K562 (cell line): ENCODE measurements around the gene ST3GAL3. TPM values are rescaled to one million over a fixed set of nuclear protein-coding genes. Genes with fewer than 3 reads are reported as not detected.

Experiments used
- ATAC-seq: fragments of 200-7000 bp; cut with Tn5 transposase; 3 replicates; pipeline ENCODE4 v1.9.1; 2020; ENCODE audit warnings: moderate library complexity
- BruUV-seq: library from RNA; stranded (reverse); fragments of 400-500 nt; replicated peaks from 2 replicates; lab custom pipeline; 2021; lab: Mats Ljungman, UMichigan
- CTCF ChIA-PET: fragments of 300-600 bp; formaldehyde crosslinking; extraction: SDS; loops from one replicate; lab custom pipeline; 2021; ENCODE audit warnings: low intra/inter-chr PET ratio; lab: Yijun Ruan, JAX
- POLR2A ChIA-PET: fragments of 300-600, 350-650 bp; sonication (Branson Sonifier 250); formaldehyde crosslinking; extraction: SDS; loops from one replicate; lab custom pipeline; 2021; ENCODE audit warnings: antibody characterized with exemption, inconsistent platforms; lab: Yijun Ruan, JAX
- DNase-seq, 4 experiments: peaks; one replicate each; pipeline versions ENCODE4 v3.0.0 to v3.0.0-alpha.2; 2011 to 2018; ENCODE audit warnings: low spot score in 3 of 4, mixed read lengths in 3 of 4; ENCODE audit errors: extremely low read depth in 1 of 4
- FAIRE-seq: peaks from 2 replicates; lab custom pipeline; 2011; peaks lifted over from hg19 to GRCh38; lab: Jason Lieb, UNC
- H2AFZ ChIP-seq: 2 replicates; pipeline ENCODE4 v1.6.0; 2011; ENCODE audit warnings: low read depth, low read length, control low read depth, inconsistent platforms
- H3K27ac ChIP-seq: fragments of 200-600 bp; 3 replicates; pipeline ENCODE4 v1.8.0; 2011; ENCODE audit warnings: low read depth, mild to moderate bottlenecking, control low read depth, inconsistent platforms, low read length, moderate library complexity, mixed read lengths; ENCODE audit errors: extremely low read depth
- H3K27me3 ChIP-seq, 2 experiments: fragments of 300-600 bp in 1 of 2; 2 replicates in 1 of 2; 3 replicates in 1 of 2; pipeline versions ENCODE4 v1.6.0 to v1.8.0; 2011; ENCODE audit warnings: inconsistent platforms in 2 of 2, low read length in 2 of 2, mild to moderate bottlenecking in 1 of 2, mixed read lengths in 1 of 2, moderate library complexity in 1 of 2; ENCODE audit not compliant: control insufficient read depth in 2 of 2, insufficient read depth in 2 of 2
- H3K36me3 ChIP-seq: fragments of 300-600 bp; 3 replicates; pipeline ENCODE4 v1.8.0; 2011; ENCODE audit warnings: mild to moderate bottlenecking, low read length, inconsistent platforms; ENCODE audit not compliant: control insufficient read depth, insufficient read depth
- H3K4me1 ChIP-seq, 2 experiments: fragments of 200-600 bp in 1 of 2; replicated peaks in 1 of 2; 2 replicates in 1 of 2; 3 replicates in 1 of 2; pipeline versions ENCODE4 v1.5.1 to v1.8.0; 2011; ENCODE audit warnings: inconsistent platforms in 2 of 2, low read length in 2 of 2, mild to moderate bottlenecking in 1 of 2, mixed read lengths in 1 of 2, moderate library complexity in 1 of 2; ENCODE audit not compliant: control insufficient read depth in 2 of 2, insufficient read depth in 2 of 2
- H3K4me2 ChIP-seq: 2 replicates; pipeline ENCODE4 v1.6.1; 2011; ENCODE audit warnings: low read length, control low read depth, inconsistent platforms, mixed read lengths; ENCODE audit not compliant: insufficient read depth
- H3K4me3 ChIP-seq: fragments of 200-600 bp; sonication (generic), shearing (Covaris generic); 2 replicates; pipeline ENCODE4 v1.5.1; 2016; ENCODE audit warnings: control low read depth, inconsistent platforms
- H3K79me2 ChIP-seq: fragments of 200-600 bp; 3 replicates; pipeline ENCODE4 v1.8.0; 2011; ENCODE audit warnings: low read length, inconsistent platforms; ENCODE audit not compliant: control insufficient read depth, insufficient read depth
- H3K9ac ChIP-seq, 2 experiments: 2 replicates each; pipeline versions ENCODE4 v1.6.0 to v1.6.1; 2011; ENCODE audit warnings: low read depth in 2 of 2, low read length in 2 of 2, control low read depth in 1 of 2, inconsistent platforms in 1 of 2, mild to moderate bottlenecking in 1 of 2, mixed read lengths in 1 of 2; ENCODE audit not compliant: insufficient read depth in 1 of 2
- H3K9me1 ChIP-seq: one replicate; pipeline ENCODE4 v1.6.0; 2011; ENCODE audit warnings: inconsistent platforms, mild to moderate bottlenecking, low read length, moderate library complexity; ENCODE audit not compliant: control insufficient read depth, insufficient read depth
- H3K9me3 ChIP-seq: replicated peaks from 2 replicates; pipeline ENCODE4 v1.5.1; 2011; ENCODE audit warnings: low read depth, low read length, inconsistent platforms; ENCODE audit not compliant: control insufficient read depth, insufficient read depth
- H4K20me1 ChIP-seq: replicated peaks from 2 replicates; pipeline ENCODE4 v1.6.1; 2011; ENCODE audit warnings: low read length, inconsistent platforms, mixed read lengths; ENCODE audit not compliant: control insufficient read depth, insufficient read depth
- GATAD2B ChIP-seq: fragments of 450-650 bp; IDR thresholded peaks from 2 replicates; pipeline ENCODE4 v1.6.1; 2017; ENCODE audit warnings: mild to moderate bottlenecking, borderline replicate concordance
- STAT6 ChIP-seq: sonication (generic); formaldehyde crosslinking; IDR thresholded peaks from 2 replicates; pipeline ENCODE4 v1.8.1; 2023; ENCODE audit warnings: mild to moderate bottlenecking, missing genetic modification reagents
- TCF7 ChIP-seq: sonication (generic); IDR thresholded peaks from 2 replicates; pipeline ENCODE4 v1.6.1; 2016; ENCODE audit warnings: antibody characterized with exemption, borderline replicate concordance
- ZBTB12 ChIP-seq: fragments of 250-450 bp; sonication (Bioruptor Pico); IDR thresholded peaks from 2 replicates; pipeline ENCODE4 v1.4.0; 2020
- in situ Hi-C: fragments of 300-500 bp; cut with MboI; formaldehyde crosslinking; loops from 4 replicates; pipeline ENCODE4 v1.15.0; 2018; ENCODE audit warnings: inconsistent platforms, mixed read lengths
- intact Hi-C: fragments of 100-400 bp; cut with micrococcal nuclease; formaldehyde crosslinking; loops from 2 replicates; pipeline ENCODE4 v1.14.2; 2022
- polyA plus RNA-seq, 8 experiments: library from polyadenylated mRNA; depleted of rRNA in 4 of 8; stranded (reverse) in 5 of 8; unstranded in 3 of 8; fragments of >200 nt; fragmentation: Nextera tagmentation in 2 of 8; fragmentation: Illumina TruSeq in 1 of 8; extraction: Ambion mirVana in 2 of 8; extraction: Trizol in 1 of 8; gene quantifications; 2 replicates each; pipeline versions ENCODE4 v1.2.1 to v1.2.3, GENCODE V29; 2011 to 2014; ENCODE audit warnings: inconsistent platforms in 1 of 8, missing spikeins in 1 of 8
- total RNA-seq, 7 experiments: library from RNA; depleted of rRNA in 6 of 7; stranded (reverse); fragments of >200 nt in 6 of 7; fragmentation: Illumina TruSeq in 2 of 7; extraction: Trizol in 2 of 7; gene quantifications; 2 replicates each; pipeline versions ENCODE4 v1.2.1 to v1.2.3, GENCODE V29; 2011 to 2021; ENCODE audit warnings: low replicate concordance in 1 of 7

ST3GAL3 gene
- total and polyA plus RNA-seq, 9 of the 15 experiments (the other 6 are each of a cell fraction or from before 2014, with no cell fraction given), result 1.2 to 18.9 (median 11.0) TPM

GRCh38 chr1:43754892-43755291, 47.6 kb downstream of the ST3GAL3 start:
- intact Hi-C loops, result no loop called here
- FAIRE-seq, result no peak

More at GRCh38 chr1:43754892-43755291, 47.6 kb downstream of the ST3GAL3 start:
- in situ Hi-C loops, result no loop called here
- ChIA-PET POLR2A (interaction anchor here (0.6 kb wide), 1 partner anchor 247 kb away, joined by 4 read pairs; no protein-coding TSS in a partner anchor), CTCF (no interaction called here)
- Histone ChIP-seq H3K9ac (no peak overlapping the region), H4K20me1 (no peaks in the 10 kb centered on the region), H3K4me2 (no peak overlapping the region), H3K27me3 (no peaks in the 10 kb centered on the region), H3K4me3 (no peak overlapping the region), H3K9me3 (no peaks in the 10 kb centered on the region), H3K4me1 (peaks cover 0 to 7% of the 10 kb centered on the region in 2 experiments; a peak in 2 of 5 replicates), H2AFZ (no peak overlapping the region), H3K79me2 (no peaks in the 10 kb centered on the region; the same call in 2 of the 3 replicates), H3K36me3 (no peaks in the 10 kb centered on the region), H3K27ac (no peak overlapping the region), H3K9me1 (no peaks in the 10 kb centered on the region)
- DNase-seq (no peak), ATAC-seq (no peak)
- no TSS peak for BruUV-seq
- no peak for TF ChIP-seq TCF7
- TF ChIP-seq ZBTB12, result no peak
- TF ChIP-seq GATAD2B, result no peak
- TF ChIP-seq STAT6, result no peak
